Endothelial cell of umbilical vein (primary cell): ENCODE results near the gene CFAP46. TPM values are rescaled to one million over a fixed set of nuclear protein-coding genes. Genes with fewer than 3 reads are reported as not detected.

ENCODE experiments used
- BruUV-seq: library from RNA; stranded (reverse); fragments of 400-500 nt; replicated peaks from 2 replicates; lab custom pipeline; 2021; lab: Mats Ljungman, UMichigan
- CTCF ChIA-PET: fragments of 300-600, 350-600 bp; sonication (Branson Sonifier 250); formaldehyde crosslinking; loops from one replicate; lab custom pipeline; 2021; ENCODE audit warnings: antibody characterized with exemption, inconsistent platforms; lab: Charles Lee
- POLR2A ChIA-PET: fragments of 300-600, 350-600 bp; sonication (Branson Sonifier 250); formaldehyde crosslinking; loops from one replicate; lab custom pipeline; 2021; ENCODE audit warnings: antibody characterized with exemption, inconsistent platforms; lab: Charles Lee
- DNase-seq: peaks from one replicate; pipeline ENCODE4 v3.0.0-alpha.2; 2011; ENCODE audit warnings: low read depth, low spot score
- FAIRE-seq: peaks from 2 replicates; lab custom pipeline; 2011; peaks lifted over from hg19 to GRCh38; lab: Jason Lieb, UNC
- H2AFZ ChIP-seq: 2 replicates; pipeline ENCODE4 v1.6.0; 2012; ENCODE audit warnings: low read depth, low read length, control low read depth, inconsistent platforms
- H3K27ac ChIP-seq: 2 replicates; pipeline ENCODE4 v1.5.1; 2011; ENCODE audit warnings: low read depth, mild to moderate bottlenecking, control low read depth, low read length, moderate library complexity; ENCODE audit not compliant: insufficient read depth
- H3K27me3 ChIP-seq, 2 experiments: 2 replicates each; pipeline versions ENCODE4 v1.6.0 to v1.6.1; 2011; ENCODE audit warnings: low read length in 2 of 2, mixed read lengths in 1 of 2; ENCODE audit not compliant: control insufficient read depth in 2 of 2, insufficient read depth in 2 of 2
- H3K36me3 ChIP-seq, 2 experiments: 2 replicates in 1 of 2; 3 replicates in 1 of 2; pipeline ENCODE4 v1.5.1; 2011; ENCODE audit warnings: low read length in 2 of 2, mild to moderate bottlenecking in 1 of 2, moderate library complexity in 1 of 2; ENCODE audit not compliant: control insufficient read depth in 2 of 2, insufficient read depth in 2 of 2; ENCODE audit errors: extremely low read depth in 1 of 2
- H3K4me1 ChIP-seq: 3 replicates; pipeline ENCODE4 v1.5.1; 2011; ENCODE audit warnings: mild to moderate bottlenecking, low read length; ENCODE audit not compliant: control insufficient read depth, insufficient read depth; ENCODE audit errors: extremely low read depth
- H3K4me2 ChIP-seq: 2 replicates; pipeline ENCODE4 v1.6.1; 2011; ENCODE audit warnings: low read length, control low read depth, mixed read lengths; ENCODE audit not compliant: insufficient read depth
- H3K4me3 ChIP-seq, 3 experiments: fragments of 200-600 bp in 1 of 3; sonication (generic), shearing (Covaris generic) in 1 of 3; replicated peaks in 1 of 3; 2 replicates each; pipeline ENCODE4 v1.5.1; 2011 to 2016; ENCODE audit warnings: control low read depth in 3 of 3, low read length in 3 of 3, mild to moderate bottlenecking in 2 of 3, inconsistent platforms in 1 of 3, low read depth in 1 of 3, moderate library complexity in 1 of 3; ENCODE audit not compliant: insufficient read depth in 1 of 3
- H3K79me2 ChIP-seq: 2 replicates; pipeline ENCODE4 v1.6.0; 2012; ENCODE audit warnings: low read length, inconsistent platforms; ENCODE audit not compliant: control insufficient read depth, insufficient read depth
- H3K9ac ChIP-seq: replicated peaks from 2 replicates; pipeline ENCODE3; 2011; ENCODE audit warnings: low read length, control low read depth; ENCODE audit not compliant: insufficient read depth; ENCODE audit errors: extremely low read depth
- H3K9me1 ChIP-seq: replicated peaks from 3 replicates; pipeline ENCODE4 v1.6.0; 2011; ENCODE audit warnings: mild to moderate bottlenecking, low read length; ENCODE audit not compliant: control insufficient read depth, insufficient read depth; ENCODE audit errors: extremely low read depth
- H3K9me3 ChIP-seq: replicated peaks from 2 replicates; pipeline ENCODE4 v1.5.1; 2012; ENCODE audit warnings: low read length, inconsistent platforms; ENCODE audit not compliant: control insufficient read depth, insufficient read depth
- H4K20me1 ChIP-seq: replicated peaks from 2 replicates; pipeline ENCODE3; 2011; ENCODE audit warnings: mild to moderate bottlenecking, low read length; ENCODE audit not compliant: control insufficient read depth, insufficient read depth; ENCODE audit errors: extremely low read depth
- CTCF ChIP-seq, 2 donors: IDR thresholded peaks; 1 replicate in 1 of 2; 2 replicates in 1 of 2; pipeline ENCODE4 v1.5.1; 2011; ENCODE audit warnings: low read length in 2 of 2, mild to moderate bottlenecking in 2 of 2, moderate library complexity in 2 of 2, control low read depth in 1 of 2, inconsistent platforms in 1 of 2, low read depth in 1 of 2; ENCODE audit not compliant: insufficient read depth in 1 of 2; ENCODE audit errors: extremely low read depth in 1 of 2
- EZH2 ChIP-seq: IDR thresholded peaks from 2 replicates; pipeline ENCODE4 v1.6.1; 2012; ENCODE audit warnings: borderline replicate concordance, low read depth, mild to moderate bottlenecking, moderate library complexity, low read length, inconsistent platforms; ENCODE audit not compliant: severe bottlenecking
- FOS ChIP-seq: IDR thresholded peaks from 2 replicates; pipeline ENCODE4 v1.6.1; 2011; ENCODE audit warnings: mild to moderate bottlenecking, low read length, moderate library complexity, borderline replicate concordance; ENCODE audit not compliant: insufficient read depth
- GATA2 ChIP-seq: IDR thresholded peaks from 2 replicates; pipeline ENCODE4 v1.7.0; 2011; ENCODE audit warnings: low read depth, mild to moderate bottlenecking, moderate library complexity, mixed read lengths, low read length; ENCODE audit not compliant: insufficient read length, insufficient read depth
- JUN ChIP-seq: IDR thresholded peaks from 2 replicates; pipeline ENCODE4 v1.6.1; 2011; ENCODE audit warnings: borderline replicate concordance, low read depth; ENCODE audit not compliant: insufficient read length, insufficient read depth
- MAX ChIP-seq: IDR thresholded peaks from 2 replicates; pipeline ENCODE4 v1.6.1; 2011; ENCODE audit not compliant: insufficient read depth, insufficient read length
- MYC ChIP-seq: IDR thresholded peaks from one replicate; pipeline ENCODE4 v1.6.1; 2011; ENCODE audit warnings: mild to moderate bottlenecking, low read depth, low read length
- POLR2A ChIP-seq: IDR thresholded peaks from 2 replicates; pipeline ENCODE4 v1.6.1; 2012; ENCODE audit warnings: low read depth, mild to moderate bottlenecking, control low read depth, low read length
- POLR2AphosphoS5 ChIP-seq: IDR thresholded peaks from 2 replicates; pipeline ENCODE4 v1.6.1; 2012; ENCODE audit warnings: low read depth, mild to moderate bottlenecking, control low read depth, low read length, moderate library complexity; ENCODE audit not compliant: insufficient read depth
- dilution Hi-C: fragments of 300-500 bp; cut with MboI; formaldehyde crosslinking; loops from one replicate; pipeline ENCODE4 v1.15.0; 2019; ENCODE audit warnings: low sequenced_read_pairs; ENCODE audit not compliant: extremely low pct_ligation_motif_present
- intact Hi-C: fragments of 100-400 bp; cut with micrococcal nuclease; formaldehyde crosslinking; loops from one replicate; pipeline ENCODE4 v1.10.0; 2022
- polyA plus RNA-seq, 4 experiments: library from polyadenylated mRNA; depleted of rRNA in 3 of 4; stranded (reverse) in 3 of 4; unstranded in 1 of 4; fragments of >200 nt; gene quantifications; 2 replicates each; pipeline versions ENCODE4 v1.2.1 to v1.2.3, GENCODE V29; 2011 to 2012; ENCODE audit warnings: missing spikeins in 1 of 4
- total RNA-seq: library from RNA; stranded (reverse); gene quantifications from 2 replicates; pipeline ENCODE4 v1.2.3, GENCODE V29; 2021

CFAP46 gene
- total and polyA plus RNA-seq, 2 donors (not counting 3 experiments of a cell fraction or from before 2014, with no cell fraction given): 0.75 to 0.98 TPM

DNA sequence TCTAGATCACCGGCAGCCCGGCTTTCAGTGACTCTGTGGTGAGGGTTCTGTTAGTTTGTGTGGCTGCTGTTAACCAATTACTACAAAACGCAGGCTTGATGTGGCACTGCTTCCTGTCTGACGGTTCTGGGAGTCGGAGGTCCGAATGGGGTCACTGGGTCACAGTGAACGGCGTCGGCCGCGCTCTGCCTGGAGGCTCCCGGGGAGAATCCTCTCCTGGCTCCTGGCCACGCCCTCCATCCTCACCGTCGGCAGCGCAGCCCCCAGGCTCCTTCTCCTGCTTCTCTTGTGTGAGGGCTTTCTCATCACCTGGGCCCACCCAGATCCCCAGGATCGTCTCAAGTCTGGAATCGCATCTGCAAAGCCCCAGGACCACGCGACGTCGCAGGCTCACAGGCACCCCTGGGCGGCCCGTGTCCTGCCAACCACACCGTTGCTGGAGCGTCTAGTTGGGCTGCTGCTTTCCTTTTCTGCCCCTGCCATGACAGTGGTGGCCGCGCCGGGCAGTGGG lies 124.6 kb downstream of the CFAP46 start:
- TF ChIP-seq MYC (no peak), POLR2AphosphoS5 (no peak), POLR2A (no peak), CTCF (IDR thresholded peaks at IDR 0.05; ENCODE audit: extremely low read depth in 1 of 2, insufficient read depth in 1 of 2, low read depth in 1 of 2, low read length in 2 of 2) (no peak), MAX (no peak), GATA2 (no peak), JUN (no peak), FOS (no peak), EZH2 (no peak)
- POLR2A ChIA-PET: no interaction called here
- H2AFZ ChIP-seq: no peak overlapping the region

More for the DNA sequence above, 124.6 kb downstream of the CFAP46 start:
- intact Hi-C loops: no loop called here
- no peaks in the 10 kb centered on the region for H3K27me3 ChIP-seq
- no peak overlapping the region for H3K4me3 ChIP-seq
- H3K9me3 ChIP-seq: no peaks in the 10 kb centered on the region
- FAIRE-seq (no peak), DNase-seq (no peak)
- H4K20me1 ChIP-seq: no peaks in the 10 kb centered on the region
- H3K9ac ChIP-seq: no peak overlapping the region
- CTCF ChIA-PET: no interaction called here
- no peak overlapping the region for H3K4me2 ChIP-seq
- no peak overlapping the region for H3K27ac ChIP-seq
- no peaks in the 10 kb centered on the region for H3K4me1 ChIP-seq
- no peaks in the 10 kb centered on the region for H3K36me3 ChIP-seq
- dilution Hi-C loops: no loop called here
- no peaks in the 10 kb centered on the region for H3K79me2 ChIP-seq
- no peaks in the 10 kb centered on the region for H3K9me1 ChIP-seq
- BruUV-seq: no TSS peak
